ENCODE results near the gene C2CD2L. TPM values are rescaled to one million over a fixed set of nuclear protein-coding genes. Genes with fewer than 3 reads are reported as not detected.
A peak's percentile ranks its signal among the peaks of the same experiment; 100 is the strongest.

Gene C2CD2L
- total and polyA plus RNA-seq, 2 of the 13 experiments (the other 11 are each of a cell fraction or from before 2014, with no cell fraction given) = 3.7 to 5.5 TPM

GRCh38 chr11:119095066-119095880 is 11.9 kb upstream of the C2CD2L start (continued):
- TF ChIP-seq, protein P1, sequence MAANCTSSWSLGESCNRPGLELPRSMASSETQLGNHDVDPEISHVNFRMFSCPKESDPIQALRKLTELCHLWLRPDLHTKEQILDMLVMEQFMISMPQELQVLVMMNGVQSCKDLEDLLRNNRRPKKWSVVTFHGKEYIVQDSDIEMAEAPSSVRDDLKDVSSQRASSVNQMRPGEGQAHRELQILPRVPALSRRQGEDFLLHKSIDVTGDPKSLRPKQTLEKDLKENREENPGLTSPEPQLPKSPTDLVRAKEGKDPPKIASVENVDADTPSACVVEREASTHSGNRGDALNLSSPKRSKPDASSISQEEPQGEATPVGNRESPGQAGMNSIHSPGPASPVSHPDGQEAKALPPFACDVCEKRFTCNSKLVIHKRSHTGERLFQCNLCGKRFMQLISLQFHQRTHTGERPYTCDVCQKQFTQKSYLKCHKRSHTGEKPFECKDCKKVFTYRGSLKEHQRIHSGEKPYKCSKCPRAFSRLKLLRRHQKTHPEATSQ (CRISPR knock-in tag; IDR thresholded peaks at IDR 0.05; ENCODE audit: borderline replicate concordance) = no peak; the same call in 1 of the 2 replicates
- peak; percentile 89 for TF ChIP-seq ZFY (CRISPR knock-in tag; IDR thresholded peaks at IDR 0.05)
- no peak; the same call in 1 of the 2 replicates for TF ChIP-seq NR1H2 (CRISPR knock-in tag; IDR thresholded peaks at IDR 0.05; ENCODE audit: borderline replicate concordance, low read depth)
- TF ChIP-seq TIGD3 (CRISPR knock-in tag; IDR thresholded peaks at IDR 0.05; ENCODE audit: borderline replicate concordance) = 0 out of 2 replicates have a peak, but pooled peaks have one; percentile 56
- TF ChIP-seq, protein P2, sequence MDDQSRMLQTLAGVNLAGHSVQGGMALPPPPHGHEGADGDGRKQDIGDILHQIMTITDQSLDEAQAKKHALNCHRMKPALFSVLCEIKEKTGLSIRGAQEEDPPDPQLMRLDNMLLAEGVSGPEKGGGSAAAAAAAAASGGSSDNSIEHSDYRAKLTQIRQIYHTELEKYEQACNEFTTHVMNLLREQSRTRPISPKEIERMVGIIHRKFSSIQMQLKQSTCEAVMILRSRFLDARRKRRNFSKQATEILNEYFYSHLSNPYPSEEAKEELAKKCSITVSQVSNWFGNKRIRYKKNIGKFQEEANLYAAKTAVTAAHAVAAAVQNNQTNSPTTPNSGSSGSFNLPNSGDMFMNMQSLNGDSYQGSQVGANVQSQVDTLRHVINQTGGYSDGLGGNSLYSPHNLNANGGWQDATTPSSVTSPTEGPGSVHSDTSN (CRISPR knock-in tag; IDR thresholded peaks at IDR 0.05; ENCODE audit: borderline replicate concordance) = peak; percentile 58; the same call in 1 of the 2 replicates
- peak; percentile 100 for TF ChIP-seq POLR2A (IDR thresholded peaks at IDR 0.05; ENCODE audit: insufficient read depth in 1 of 2, low read depth in 2 of 2, low read length in 2 of 2)
- TF ChIP-seq ATF4 (CRISPR knock-in tag; IDR thresholded peaks at IDR 0.05) = peak in 1 of 2 experiments; percentile 83; a peak in 2 of 4 replicates
- TF ChIP-seq MAF1 (CRISPR knock-in tag; IDR thresholded peaks at IDR 0.05; ENCODE audit: borderline replicate concordance) = 0 out of 2 replicates have a peak, but pooled peaks have one; percentile 53
- TF ChIP-seq HNRNPLL (IDR thresholded peaks at IDR 0.05; ENCODE audit: low read depth, low read length, poor library complexity, severe bottlenecking) = peak; percentile 92
- no peak for TF ChIP-seq ZNF17 (CRISPR knock-in tag; IDR thresholded peaks at IDR 0.05)
- TF ChIP-seq, protein P3, sequence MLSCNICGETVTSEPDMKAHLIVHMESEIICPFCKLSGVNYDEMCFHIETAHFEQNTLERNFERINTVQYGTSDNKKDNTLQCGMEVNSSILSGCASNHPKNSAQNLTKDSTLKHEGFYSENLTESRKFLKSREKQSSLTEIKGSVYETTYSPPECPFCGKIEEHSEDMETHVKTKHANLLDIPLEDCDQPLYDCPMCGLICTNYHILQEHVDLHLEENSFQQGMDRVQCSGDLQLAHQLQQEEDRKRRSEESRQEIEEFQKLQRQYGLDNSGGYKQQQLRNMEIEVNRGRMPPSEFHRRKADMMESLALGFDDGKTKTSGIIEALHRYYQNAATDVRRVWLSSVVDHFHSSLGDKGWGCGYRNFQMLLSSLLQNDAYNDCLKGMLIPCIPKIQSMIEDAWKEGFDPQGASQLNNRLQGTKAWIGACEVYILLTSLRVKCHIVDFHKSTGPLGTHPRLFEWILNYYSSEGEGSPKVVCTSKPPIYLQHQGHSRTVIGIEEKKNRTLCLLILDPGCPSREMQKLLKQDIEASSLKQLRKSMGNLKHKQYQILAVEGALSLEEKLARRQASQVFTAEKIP (CRISPR knock-in tag; IDR thresholded peaks at IDR 0.05; ENCODE audit: borderline replicate concordance) = no peak
- TF ChIP-seq TAF15 (IDR thresholded peaks at IDR 0.05; ENCODE audit: low read depth, low read length, poor library complexity, severe bottlenecking) = peak; percentile 39
- no peak for TF ChIP-seq SMARCC2 (IDR thresholded peaks at IDR 0.05)
- TF ChIP-seq HIVEP1 (CRISPR knock-in tag; IDR thresholded peaks at IDR 0.05) = peak; percentile 72; the same call in 1 of the 2 replicates
- TF ChIP-seq NFIC (IDR thresholded peaks at IDR 0.05; ENCODE audit: low read length) = no peak
- TF ChIP-seq CEBPG (CRISPR knock-in tag; IDR thresholded peaks at IDR 0.05) = no peak; the same call in 1 of the 2 replicates
- peak; percentile 93 for TF ChIP-seq SP4 (CRISPR knock-in tag; IDR thresholded peaks at IDR 0.05)
- no peak for TF ChIP-seq ARNT (IDR thresholded peaks at IDR 0.05)

Data from HepG2 (cell line).